ENCODE results near the gene PDE8A. TPM values are rescaled to one million over a fixed set of nuclear protein-coding genes. Genes with fewer than 3 reads are reported as not detected.

Gene PDE8A
- total RNA-seq, 1 donor from 2014 or later = 22.7 TPM

GRCh38 chr15:84979651-84980050, 2.0 kb upstream of the PDE8A start:
- TF ChIP-seq CTCF (IDR thresholded peaks at IDR 0.05) = no peak
- no peak overlapping the region for H3K27ac Mint-ChIP-seq (ENCODE audit: unreplicated experiment)
- H3K4me1 Mint-ChIP-seq (ENCODE audit: low read depth) = peaks cover 27% of the 10 kb centered on the region
- H3K9me3 Mint-ChIP-seq (ENCODE audit: low read depth) = no peaks in the 10 kb centered on the region
- no peaks in the 10 kb centered on the region for H3K36me3 Mint-ChIP-seq (ENCODE audit: low read depth)
- peak overlapping the region; percentile 92 for H3K4me3 Mint-ChIP-seq (ENCODE audit: unreplicated experiment)
- no peak for DNase-seq (ENCODE audit: low spot score)
- no peaks in the 10 kb centered on the region for H3K27me3 Mint-ChIP-seq (ENCODE audit: low read depth)

- Mint-ChIP-seq H3K27me3 (ENCODE audit: low read depth) (no peaks in the 10 kb centered on the region), H3K9me3 (ENCODE audit: low read depth) (no peaks in the 10 kb centered on the region), H3K4me1 (ENCODE audit: low read depth) (peaks cover 28% of the 10 kb centered on the region), H3K36me3 (ENCODE audit: low read depth) (no peaks in the 10 kb centered on the region), H3K4me3 (ENCODE audit: unreplicated experiment) (peak overlapping the region; percentile 92), H3K27ac (ENCODE audit: unreplicated experiment) (peak overlapping the region; percentile 96)
- peak; percentile 96 for DNase-seq (ENCODE audit: low spot score)
- TF ChIP-seq CTCF (IDR thresholded peaks at IDR 0.05) = no peak
These were observed 1.2 kb upstream of the PDE8A start for GRCh38 chr15:84980196-84981053.

GRCh38 chr15:84981054-84981710, 474 bp upstream of the PDE8A start:
- Mint-ChIP-seq H3K9me3 (ENCODE audit: low read depth) (no peaks in the 10 kb centered on the region), H3K27ac (ENCODE audit: unreplicated experiment) (peak overlapping the region; percentile 92), H3K27me3 (ENCODE audit: low read depth) (no peaks in the 10 kb centered on the region), H3K36me3 (ENCODE audit: low read depth) (peaks cover under 1% of the 10 kb centered on the region), H3K4me3 (ENCODE audit: unreplicated experiment) (peak overlapping the region; percentile 92), H3K4me1 (ENCODE audit: low read depth) (peaks cover 28% of the 10 kb centered on the region)
- peak; percentile 96 for DNase-seq (ENCODE audit: low spot score)
- no peak for TF ChIP-seq CTCF (IDR thresholded peaks at IDR 0.05)

- TF ChIP-seq CTCF (IDR thresholded peaks at IDR 0.05) = no peak
- Mint-ChIP-seq H3K27ac (ENCODE audit: unreplicated experiment) (peak overlapping the region; percentile 91), H3K9me3 (ENCODE audit: low read depth) (no peaks in the 10 kb centered on the region), H3K27me3 (ENCODE audit: low read depth) (no peaks in the 10 kb centered on the region), H3K4me3 (ENCODE audit: unreplicated experiment) (peak overlapping the region; percentile 92), H3K36me3 (ENCODE audit: low read depth) (peaks cover 2% of the 10 kb centered on the region), H3K4me1 (ENCODE audit: low read depth) (peaks cover 28% of the 10 kb centered on the region)
- DNase-seq (ENCODE audit: low spot score) = no peak
These were observed 755 bp downstream of the PDE8A start for GRCh38 chr15:84982301-84982920.

GRCh38 chr15:84983294-84983693, 1.6 kb downstream of the PDE8A start:
- peaks cover 28% of the 10 kb centered on the region for H3K4me1 Mint-ChIP-seq (ENCODE audit: low read depth)
- no peaks in the 10 kb centered on the region for H3K9me3 Mint-ChIP-seq (ENCODE audit: low read depth)
- no peak for TF ChIP-seq CTCF (IDR thresholded peaks at IDR 0.05)
- H3K27ac Mint-ChIP-seq (ENCODE audit: unreplicated experiment) = no peak overlapping the region
- H3K27me3 Mint-ChIP-seq (ENCODE audit: low read depth) = no peaks in the 10 kb centered on the region
- H3K4me3 Mint-ChIP-seq (ENCODE audit: unreplicated experiment) = peak overlapping the region; percentile 92
- DNase-seq (ENCODE audit: low spot score) = no peak
- peaks cover 2% of the 10 kb centered on the region for H3K36me3 Mint-ChIP-seq (ENCODE audit: low read depth)

Measured in chondrocyte (in vitro differentiated cells).